Measurements from ENCODE around the gene TMEM126A.

TMEM126A gene

GRCh38 chr11:85620256-85620655 lies 27.5 kb upstream of the TMEM126A start:
- no peak for DNase-seq (ENCODE audit: low read depth)
- no peak for TF ChIP-seq CTCF (conservative IDR thresholded peaks at IDR 0.05; ENCODE audit: low read depth, low read length)
- no peak overlapping the region for H3K4me3 ChIP-seq (ENCODE audit: low read depth, low read length)

- TF ChIP-seq CTCF (conservative IDR thresholded peaks at IDR 0.05; ENCODE audit: low read depth, low read length): no peak
- DNase-seq (ENCODE audit: low read depth): no peak
- H3K4me3 ChIP-seq (ENCODE audit: low read depth, low read length): no peak overlapping the region
These were observed 21.3 kb upstream of the TMEM126A start for GRCh38 chr11:85626496-85626895.

GRCh38 chr11:85627332-85627997 lies 20.3 kb upstream of the TMEM126A start, which contains the start of gene DLG2:
Gene DLG2, minus strand, starts transcription at chr11:85627344.
- no peak for TF ChIP-seq CTCF (conservative IDR thresholded peaks at IDR 0.05; ENCODE audit: low read depth, low read length)
- H3K4me3 ChIP-seq (ENCODE audit: low read depth, low read length): peak within 1 kb of the TSS; percentile 60
- DNase-seq (ENCODE audit: low read depth): peak; percentile 24

- H3K4me3 ChIP-seq (ENCODE audit: low read depth, low read length): peak within 1 kb of the TSS; percentile 60
- TF ChIP-seq CTCF (conservative IDR thresholded peaks at IDR 0.05; ENCODE audit: low read depth, low read length): no peak
- DNase-seq (ENCODE audit: low read depth): peak; percentile 97
These were observed 19.6 kb upstream of the TMEM126A start, which contains the start of gene TMEM126B for GRCh38 chr11:85627998-85628770. Gene TMEM126B, plus strand, starts transcription at chr11:85628593. Its CDS starts 15 bp downstream, at chr11:85628608.

- DNase-seq (ENCODE audit: low read depth): no peak
- peak overlapping the region; percentile 60 for H3K4me3 ChIP-seq (ENCODE audit: low read depth, low read length)
- TF ChIP-seq CTCF (conservative IDR thresholded peaks at IDR 0.05; ENCODE audit: low read depth, low read length): no peak
These were observed 18.9 kb upstream of the TMEM126A start for GRCh38 chr11:85628771-85629341.

- no peak for TF ChIP-seq CTCF (conservative IDR thresholded peaks at IDR 0.05; ENCODE audit: low read depth, low read length)
- DNase-seq (ENCODE audit: low read depth): no peak
- H3K4me3 ChIP-seq (ENCODE audit: low read depth, low read length): no peak overlapping the region
These were observed 13.0 kb upstream of the TMEM126A start for GRCh38 chr11:85634747-85635146.
